GM12878 (cell line): ENCODE measurements around the gene LONP1. TPM values are rescaled to one million over a fixed set of nuclear protein-coding genes. Genes with fewer than 3 reads are reported as not detected.

Source experiments
- ATAC-seq: fragments of 200-7000 bp; cut with Tn5 transposase; 3 replicates; pipeline ENCODE4 v1.9.1; 2020; ENCODE audit warnings: mild to moderate bottlenecking, moderate library complexity
- BruUV-seq: library from RNA; stranded (reverse); fragments of 400-500 nt; replicated peaks from 2 replicates; lab custom pipeline; 2021; lab: Mats Ljungman, UMichigan
- CTCF ChIA-PET: fragments of 300-600 bp; sonication (Branson Sonifier 250); formaldehyde crosslinking; extraction: SDS; loops from one replicate; lab custom pipeline; 2021; ENCODE audit warnings: inconsistent platforms; lab: Yijun Ruan, JAX
- POLR2A ChIA-PET: fragments of 350-600 bp; formaldehyde crosslinking; extraction: SDS; loops from one replicate; lab custom pipeline; 2021; ENCODE audit warnings: inconsistent platforms; lab: Charles Lee
- RAD21 ChIA-PET: fragments of 300-600 bp; sonication (Branson Sonifier 250); formaldehyde crosslinking; loops from one replicate; lab custom pipeline; 2023; ENCODE audit warnings: antibody characterized with exemption; ENCODE audit not compliant: unreplicated experiment; lab: Charles Lee
- SMC1A ChIA-PET: fragments of 300-600 bp; sonication (Branson Sonifier 250); formaldehyde crosslinking; loops from one replicate; lab custom pipeline; 2023; ENCODE audit not compliant: unreplicated experiment, uncharacterized antibody; lab: Charles Lee
- DNase-seq: peaks from one replicate; pipeline ENCODE4 v3.0.0-alpha.2; 2011; ENCODE audit warnings: low read depth, low spot score
- FAIRE-seq: peaks from 3 replicates; lab custom pipeline; 2011; peaks lifted over from hg19 to GRCh38; lab: Jason Lieb, UNC
- H2AFZ ChIP-seq: 2 replicates; pipeline ENCODE4 v1.6.0; 2011; ENCODE audit warnings: low read depth, low read length, control low read depth; ENCODE audit not compliant: control insufficient read depth
- H3K27ac ChIP-seq: 2 replicates; pipeline ENCODE4 v1.5.1; 2011; ENCODE audit warnings: control low read depth; ENCODE audit not compliant: control insufficient read depth, insufficient read depth
- H3K27me3 ChIP-seq, 2 experiments: replicated peaks in 1 of 2; 2 replicates each; pipeline versions ENCODE4 v1.6.0 to v1.6.1; 2011; ENCODE audit warnings: low read length in 1 of 2; ENCODE audit not compliant: control insufficient read depth in 2 of 2, insufficient read depth in 2 of 2
- H3K36me3 ChIP-seq, 2 experiments: 2 replicates each; pipeline ENCODE4 v1.5.1; 2011; ENCODE audit warnings: low read length in 1 of 2; ENCODE audit not compliant: control insufficient read depth in 2 of 2, insufficient read depth in 2 of 2
- H3K4me1 ChIP-seq: 2 replicates; pipeline ENCODE4 v1.6.1; 2011; ENCODE audit warnings: mild to moderate bottlenecking, low read length, moderate library complexity, mixed read lengths; ENCODE audit not compliant: control insufficient read depth, insufficient read depth
- H3K4me2 ChIP-seq: 2 replicates; pipeline ENCODE4 v1.6.0; 2011; ENCODE audit warnings: control low read depth; ENCODE audit not compliant: control insufficient read depth, insufficient read depth
- H3K4me3 ChIP-seq: fragments of 200-600 bp; sonication (generic); 2 replicates; pipeline ENCODE4 v1.5.1; 2016
- H3K79me2 ChIP-seq: 2 replicates; pipeline ENCODE4 v1.6.0; 2011; ENCODE audit warnings: low read length; ENCODE audit not compliant: control insufficient read depth, insufficient read depth
- H3K9ac ChIP-seq: 2 replicates; pipeline ENCODE4 v1.8.0; 2011; ENCODE audit warnings: low read length, control low read depth, mixed read lengths; ENCODE audit not compliant: control insufficient read depth, insufficient read depth
- H3K9me3 ChIP-seq: replicated peaks from 3 replicates; pipeline ENCODE4 v1.5.1; 2011; ENCODE audit warnings: mild to moderate bottlenecking, low read length; ENCODE audit not compliant: control insufficient read depth, insufficient read depth
- H4K20me1 ChIP-seq: 2 replicates; pipeline ENCODE4 v1.6.0; 2011; ENCODE audit not compliant: control insufficient read depth, insufficient read depth
- CREB1 ChIP-seq: IDR thresholded peaks from 2 replicates; pipeline ENCODE4 v1.6.1; 2012; ENCODE audit warnings: low read depth, mild to moderate bottlenecking, inconsistent platforms
- HDAC2 ChIP-seq: fragments of 200-600 bp; sonication (generic); IDR thresholded peaks from 2 replicates; pipeline ENCODE4 v1.6.1; 2017
- POLR2A ChIP-seq: IDR thresholded peaks from 2 replicates; pipeline ENCODE4 v1.6.1; 2011; ENCODE audit warnings: low read depth, mild to moderate bottlenecking, low read length
- POLR2AphosphoS2 ChIP-seq: IDR thresholded peaks from 2 replicates; pipeline ENCODE4 v1.6.1; 2011; ENCODE audit warnings: low read depth, mild to moderate bottlenecking, low read length, improper control_type of control experiment, moderate library complexity
- WGBS: methylation state at CpG from one replicate; pipeline ENCODE4 v1.1.6; 2016; ENCODE audit warnings: low lambda C conversion rate; ENCODE audit not compliant: insufficient replicate concordance, insufficient coverage; ENCODE audit errors: missing lambda C conversion rate; 5-methylcytosine and 5-hydroxymethylcytosine counted together
- in situ Hi-C: fragments of 300-500 bp; cut with MboI; formaldehyde crosslinking; loops from 9 replicates; pipeline ENCODE4 v1.14.3; 2018; ENCODE audit warnings: mixed read lengths
- intact Hi-C: fragments of 100-400 bp; cut with micrococcal nuclease; formaldehyde crosslinking; loops from one replicate; pipeline ENCODE4 v1.14.2; 2022; ENCODE audit not compliant: unreplicated experiment
- polyA plus RNA-seq, 11 experiments: library from polyadenylated mRNA; depleted of rRNA in 4 of 11; unstranded in 6 of 11; stranded (reverse) in 5 of 11; fragments of >200 nt; fragmentation: Nextera tagmentation in 4 of 11; fragmentation: Illumina TruSeq in 1 of 11; extraction: Ambion mirVana in 4 of 11; extraction: Trizol in 1 of 11; gene quantifications; 1 replicate in 1 of 11; 2 replicates in 10 of 11; pipeline versions ENCODE4 v1.2.1 to v1.2.3, GENCODE V29; 2011 to 2016; ENCODE audit warnings: inconsistent platforms in 2 of 11, missing spikeins in 2 of 11, low read depth in 1 of 11
- total RNA-seq, 4 experiments: library from RNA; depleted of rRNA in 3 of 4; stranded (reverse); fragments of >200 nt in 3 of 4; fragmentation: Illumina TruSeq in 1 of 4; extraction: Trizol in 1 of 4; gene quantifications; 2 replicates each; pipeline versions ENCODE4 v1.2.1 to v1.2.3, GENCODE V29; 2013 to 2021
- TF ChIP-seq, protein P1 (sequence below): IDR thresholded peaks from 2 replicates; pipeline ENCODE4 v1.6.1; 2011; ENCODE audit warnings: borderline replicate concordance, low read depth, mild to moderate bottlenecking, moderate library complexity, low read length; ENCODE audit not compliant: insufficient read depth, poor library complexity, severe bottlenecking
- TF ChIP-seq, protein P2 (sequence below), 3 experiments: IDR thresholded peaks in 2 of 3; conservative IDR thresholded peaks in 1 of 3; 2 replicates each; pipeline ENCODE4 v1.5.1; 2011; ENCODE audit warnings: low read depth in 3 of 3, low read length in 3 of 3, mild to moderate bottlenecking in 3 of 3, control low read depth in 2 of 3, moderate library complexity in 2 of 3, inconsistent platforms in 1 of 3, mixed read lengths in 1 of 3; ENCODE audit not compliant: control insufficient read depth in 2 of 3, insufficient read depth in 1 of 3; ENCODE audit errors: extremely low read depth in 1 of 3

The LONP1 gene
- total and polyA plus RNA-seq, 10 of the 15 experiments (the other 5 are each of a cell fraction or from before 2014, with no cell fraction given) = 0.61 to 136 (median 59.5) TPM

DNA sequence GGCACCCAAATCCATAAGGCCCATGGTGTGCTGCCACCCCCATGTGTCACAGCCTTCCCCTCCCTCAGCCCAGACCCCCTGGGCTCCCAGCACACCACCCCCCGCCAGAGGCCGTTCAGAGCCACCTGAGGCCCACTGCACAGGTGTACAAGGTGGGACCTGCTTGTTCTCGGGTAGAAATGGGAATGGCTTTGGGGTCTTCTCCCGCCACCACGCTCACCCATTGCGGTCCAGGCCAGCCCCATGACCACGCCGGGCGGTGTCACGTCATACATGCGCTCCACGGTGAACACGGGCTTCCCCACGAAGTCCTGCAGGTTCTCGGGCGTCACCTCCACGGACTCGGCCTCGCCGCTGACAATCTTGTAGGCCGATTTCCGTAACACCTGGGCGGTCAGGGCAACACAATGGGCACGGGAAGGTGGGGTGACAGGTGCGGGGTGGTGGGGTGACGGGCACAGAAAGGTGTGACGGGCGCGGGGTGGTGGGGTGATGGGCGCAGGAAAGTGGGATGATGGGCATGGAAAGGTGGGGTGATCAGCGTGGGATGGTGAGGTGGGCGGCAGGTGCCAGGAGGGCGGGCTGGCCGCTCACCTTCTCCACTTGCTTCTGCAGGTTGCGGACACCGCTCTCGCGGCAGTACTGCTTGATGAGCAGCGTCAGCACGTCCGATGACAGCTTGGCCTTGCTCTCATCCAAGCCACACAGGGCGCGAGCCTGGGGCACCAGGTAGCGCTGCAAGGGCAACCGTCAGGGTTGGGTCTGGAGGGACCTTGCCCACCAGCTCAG lies 25.6 kb downstream of the LONP1 start:
- TF ChIP-seq CREB1 = 0 out of 2 replicates have a peak, but pooled peaks have one; percentile 24
- TF ChIP-seq, protein P1, sequence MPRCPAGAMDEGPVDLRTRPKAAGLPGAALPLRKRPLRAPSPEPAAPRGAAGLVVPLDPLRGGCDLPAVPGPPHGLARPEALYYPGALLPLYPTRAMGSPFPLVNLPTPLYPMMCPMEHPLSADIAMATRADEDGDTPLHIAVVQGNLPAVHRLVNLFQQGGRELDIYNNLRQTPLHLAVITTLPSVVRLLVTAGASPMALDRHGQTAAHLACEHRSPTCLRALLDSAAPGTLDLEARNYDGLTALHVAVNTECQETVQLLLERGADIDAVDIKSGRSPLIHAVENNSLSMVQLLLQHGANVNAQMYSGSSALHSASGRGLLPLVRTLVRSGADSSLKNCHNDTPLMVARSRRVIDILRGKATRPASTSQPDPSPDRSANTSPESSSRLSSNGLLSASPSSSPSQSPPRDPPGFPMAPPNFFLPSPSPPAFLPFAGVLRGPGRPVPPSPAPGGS = peak; percentile 11
- no peak for TF ChIP-seq HDAC2
- TF ChIP-seq, protein P2, sequence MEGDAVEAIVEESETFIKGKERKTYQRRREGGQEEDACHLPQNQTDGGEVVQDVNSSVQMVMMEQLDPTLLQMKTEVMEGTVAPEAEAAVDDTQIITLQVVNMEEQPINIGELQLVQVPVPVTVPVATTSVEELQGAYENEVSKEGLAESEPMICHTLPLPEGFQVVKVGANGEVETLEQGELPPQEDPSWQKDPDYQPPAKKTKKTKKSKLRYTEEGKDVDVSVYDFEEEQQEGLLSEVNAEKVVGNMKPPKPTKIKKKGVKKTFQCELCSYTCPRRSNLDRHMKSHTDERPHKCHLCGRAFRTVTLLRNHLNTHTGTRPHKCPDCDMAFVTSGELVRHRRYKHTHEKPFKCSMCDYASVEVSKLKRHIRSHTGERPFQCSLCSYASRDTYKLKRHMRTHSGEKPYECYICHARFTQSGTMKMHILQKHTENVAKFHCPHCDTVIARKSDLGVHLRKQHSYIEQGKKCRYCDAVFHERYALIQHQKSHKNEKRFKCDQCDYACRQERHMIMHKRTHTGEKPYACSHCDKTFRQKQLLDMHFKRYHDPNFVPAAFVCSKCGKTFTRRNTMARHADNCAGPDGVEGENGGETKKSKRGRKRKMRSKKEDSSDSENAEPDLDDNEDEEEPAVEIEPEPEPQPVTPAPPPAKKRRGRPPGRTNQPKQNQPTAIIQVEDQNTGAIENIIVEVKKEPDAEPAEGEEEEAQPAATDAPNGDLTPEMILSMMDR (IDR thresholded peaks at IDR 0.05 in 2 of 3, conservative IDR thresholded peaks at IDR 0.05 in 1 of 3; ENCODE audit: control insufficient read depth in 2 of 3, extremely low read depth in 1 of 3, insufficient read depth in 1 of 3, low read depth in 3 of 3, low read length in 3 of 3) = no peak
- peak; percentile 72 for TF ChIP-seq POLR2A
- 0 out of 2 replicates have a peak, but pooled peaks have one; percentile 40 for TF ChIP-seq POLR2AphosphoS2
- peaks cover 49% of the 10 kb centered on the region for H3K79me2 ChIP-seq
- FAIRE-seq = no peak
- peaks cover 10% of the 10 kb centered on the region for H3K4me1 ChIP-seq
- DNase-seq = no peak
- ChIA-PET CTCF (no interaction called here), RAD21 (no interaction called here), POLR2A (interaction anchor here (0.5 kb wide), 1 partner anchor 20 kb away, joined by 4 read pairs; no protein-coding TSS in a partner anchor), SMC1A (no interaction called here)
- no peaks in the 10 kb centered on the region for H3K27me3 ChIP-seq
- no peaks in the 10 kb centered on the region; the same call in none of the 2 replicates for H4K20me1 ChIP-seq
- intact Hi-C loops (no loop called here), in situ Hi-C loops (no loop called here)
- no peak for ATAC-seq
- 93% methylated on average over 40 of the region's 45 CpGs for WGBS
- no peak overlapping the region for H3K27ac ChIP-seq
- no peak overlapping the region for H2AFZ ChIP-seq
- BruUV-seq = TSS peak; percentile 34
- H3K9ac ChIP-seq = no peak overlapping the region
- H3K9me3 ChIP-seq = no peaks in the 10 kb centered on the region
- H3K4me2 ChIP-seq = peak overlapping the region; percentile 25; the same call in 1 of the 2 replicates
- H3K4me3 ChIP-seq = no peak overlapping the region
- peaks cover 13 to 62% of the 10 kb centered on the region in 2 experiments for H3K36me3 ChIP-seq
